ENCODE results near the gene S100A6. TPM values are rescaled to one million over a fixed set of nuclear protein-coding genes. Genes with fewer than 3 reads are reported as not detected.
"Not testable (repeated sequence)": the region's sequence is repeated elsewhere in the genome, so short reads cannot be mapped to it uniquely, and the experiment has no call there.

Gene S100A6
- total and polyA plus RNA-seq, 2 donors (not counting 1 experiment from before 2014, with no cell fraction given) = 110 to 213 TPM

GRCh38 chr1:153522353-153523048, 13.3 kb downstream of the S100A6 start:
- H3K27ac ChIP-seq (ENCODE audit: low read length in 2 of 2); intact Hi-C loops (cut with micrococcal nuclease); H3K9me3 ChIP-seq (ENCODE audit: control extremely low read depth in 1 of 3, control insufficient read depth in 2 of 3, insufficient read depth in 1 of 3, low read length in 2 of 3); H3K4me1 Mint-ChIP-seq; ATAC-seq (ENCODE audit: low read depth); DNase-seq; H3K9me3 Mint-ChIP-seq (ENCODE audit: insufficient read depth); H3K4me1 ChIP-seq (ENCODE audit: control insufficient read depth in 2 of 2, insufficient read depth in 2 of 2, low read length in 2 of 2); H3K4me2 ChIP-seq (replicated peaks; ENCODE audit: low read depth, low read length, poor library complexity, severe bottlenecking); H2AFZ ChIP-seq (ENCODE audit: insufficient read depth, low read depth, low read length, poor library complexity, severe bottlenecking); H4K20me1 ChIP-seq (ENCODE audit: control insufficient read depth, insufficient read depth, low read length, poor library complexity, severe bottlenecking); H3K27me3 ChIP-seq (replicated peaks in 1 of 4; ENCODE audit: control extremely low read depth in 1 of 4, control insufficient read depth in 3 of 4, insufficient read depth in 4 of 4, low read length in 3 of 4); H3K36me3 ChIP-seq (replicated peaks in 1 of 2; ENCODE audit: control extremely low read depth in 1 of 2, control insufficient read depth in 1 of 2, extremely low read depth in 1 of 2, insufficient read depth in 2 of 2, low read length in 1 of 2); H3K27me3 Mint-ChIP-seq; POLR2A ChIA-PET; H3K4me3 ChIP-seq (ENCODE audit: control extremely low read depth in 1 of 5, extremely low read depth in 1 of 5, insufficient read depth in 1 of 5, low read depth in 2 of 5, low read length in 4 of 5); H3K27ac Mint-ChIP-seq; H3K9ac ChIP-seq (ENCODE audit: low read length); H3K79me2 ChIP-seq (ENCODE audit: control insufficient read depth, insufficient read depth, low read length); H3K4me3 Mint-ChIP-seq: not testable (repeated sequence)
- WGBS (ENCODE audit: insufficient coverage) = 59% methylated on average over 12 of the region's 14 CpGs
- CTCF ChIA-PET = interaction anchor here (0.8 to 1.5 kb wide), 3 partner anchors 10 to 12 kb away, joined by 3 to 4 read pairs (median 3); no protein-coding TSS in a partner anchor

GRCh38 chr1:153521808-153522207, 14.0 kb downstream of the S100A6 start:
- H3K9me3 ChIP-seq (ENCODE audit: control extremely low read depth in 1 of 3, control insufficient read depth in 2 of 3, insufficient read depth in 1 of 3, low read length in 2 of 3); H3K4me1 ChIP-seq (ENCODE audit: control insufficient read depth in 2 of 2, insufficient read depth in 2 of 2, low read length in 2 of 2); H3K27ac ChIP-seq (ENCODE audit: low read length in 2 of 2); H3K4me2 ChIP-seq (replicated peaks; ENCODE audit: low read depth, low read length, poor library complexity, severe bottlenecking); POLR2A ChIA-PET; H3K27ac Mint-ChIP-seq; ATAC-seq (ENCODE audit: low read depth); H3K79me2 ChIP-seq (ENCODE audit: control insufficient read depth, insufficient read depth, low read length); H3K9ac ChIP-seq (ENCODE audit: low read length); H3K36me3 ChIP-seq (replicated peaks in 1 of 2; ENCODE audit: control extremely low read depth in 1 of 2, control insufficient read depth in 1 of 2, extremely low read depth in 1 of 2, insufficient read depth in 2 of 2, low read length in 1 of 2); H3K27me3 ChIP-seq (replicated peaks in 1 of 4; ENCODE audit: control extremely low read depth in 1 of 4, control insufficient read depth in 3 of 4, insufficient read depth in 4 of 4, low read length in 3 of 4); H2AFZ ChIP-seq (ENCODE audit: insufficient read depth, low read depth, low read length, poor library complexity, severe bottlenecking); H3K4me1 Mint-ChIP-seq; H3K4me3 Mint-ChIP-seq; H3K4me3 ChIP-seq (ENCODE audit: control extremely low read depth in 1 of 5, extremely low read depth in 1 of 5, insufficient read depth in 1 of 5, low read depth in 2 of 5, low read length in 4 of 5); H4K20me1 ChIP-seq (ENCODE audit: control insufficient read depth, insufficient read depth, low read length, poor library complexity, severe bottlenecking); H3K9me3 Mint-ChIP-seq (ENCODE audit: insufficient read depth); DNase-seq; intact Hi-C loops (cut with micrococcal nuclease); H3K27me3 Mint-ChIP-seq: not testable (repeated sequence)
- CTCF ChIA-PET = interaction anchor here (0.8 to 2.1 kb wide), 6 partner anchors 9 to 50 kb away, joined by 3 to 9 read pairs (median 4); no protein-coding TSS in a partner anchor
- WGBS (ENCODE audit: insufficient coverage) = 97% methylated on average over 31 of the region's 37 CpGs
